Hepatocyte (in vitro differentiated cells): ENCODE results near the gene AMMECR1.
"Not testable (repeated sequence)": the region's sequence is repeated elsewhere in the genome, so short reads cannot be mapped to it uniquely, and the experiment has no call there.

Experiments
- EZH2phosphoT487 ChIP-seq: fragments of 200-600 bp; sonication (generic); IDR thresholded peaks from one replicate; pipeline ENCODE4 v1.6.1; 2018; ENCODE audit warnings: antibody characterized with exemption, mild to moderate bottlenecking, low read depth, moderate library complexity; ENCODE audit not compliant: unreplicated experiment, severe bottlenecking
- TF ChIP-seq, protein P1 (sequence below): fragments of 200-600 bp; sonication (generic); IDR thresholded peaks from 2 replicates; pipeline ENCODE4 v1.5.1; 2016; ENCODE audit warnings: antibody characterized with exemption, mild to moderate bottlenecking; ENCODE audit not compliant: poor library complexity

GRCh38 chrX:110333458-110333857, 15.6 kb upstream of the AMMECR1 start:
- TF ChIP-seq, protein P1, sequence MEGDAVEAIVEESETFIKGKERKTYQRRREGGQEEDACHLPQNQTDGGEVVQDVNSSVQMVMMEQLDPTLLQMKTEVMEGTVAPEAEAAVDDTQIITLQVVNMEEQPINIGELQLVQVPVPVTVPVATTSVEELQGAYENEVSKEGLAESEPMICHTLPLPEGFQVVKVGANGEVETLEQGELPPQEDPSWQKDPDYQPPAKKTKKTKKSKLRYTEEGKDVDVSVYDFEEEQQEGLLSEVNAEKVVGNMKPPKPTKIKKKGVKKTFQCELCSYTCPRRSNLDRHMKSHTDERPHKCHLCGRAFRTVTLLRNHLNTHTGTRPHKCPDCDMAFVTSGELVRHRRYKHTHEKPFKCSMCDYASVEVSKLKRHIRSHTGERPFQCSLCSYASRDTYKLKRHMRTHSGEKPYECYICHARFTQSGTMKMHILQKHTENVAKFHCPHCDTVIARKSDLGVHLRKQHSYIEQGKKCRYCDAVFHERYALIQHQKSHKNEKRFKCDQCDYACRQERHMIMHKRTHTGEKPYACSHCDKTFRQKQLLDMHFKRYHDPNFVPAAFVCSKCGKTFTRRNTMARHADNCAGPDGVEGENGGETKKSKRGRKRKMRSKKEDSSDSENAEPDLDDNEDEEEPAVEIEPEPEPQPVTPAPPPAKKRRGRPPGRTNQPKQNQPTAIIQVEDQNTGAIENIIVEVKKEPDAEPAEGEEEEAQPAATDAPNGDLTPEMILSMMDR = not testable (repeated sequence)
- TF ChIP-seq EZH2phosphoT487 = not testable (repeated sequence)
